NB4 (cell line): ENCODE measurements around the gene KCNC1.

Experiments
- CTCF ChIP-seq: IDR thresholded peaks from one replicate; pipeline ENCODE4 v1.5.1; 2012; ENCODE audit warnings: low read depth, low read length
- MAX ChIP-seq: IDR thresholded peaks from 2 replicates; pipeline ENCODE4 v1.6.1; 2011; ENCODE audit warnings: low read depth, low read length
- MYC ChIP-seq: IDR thresholded peaks from 2 replicates; pipeline ENCODE4 v1.6.1; 2011; ENCODE audit warnings: low read depth, low read length
- POLR2A ChIP-seq: IDR thresholded peaks from 2 replicates; pipeline ENCODE4 v1.6.1; 2011; ENCODE audit warnings: mild to moderate bottlenecking; ENCODE audit not compliant: insufficient read length; ENCODE audit errors: extremely low read depth

DNA sequence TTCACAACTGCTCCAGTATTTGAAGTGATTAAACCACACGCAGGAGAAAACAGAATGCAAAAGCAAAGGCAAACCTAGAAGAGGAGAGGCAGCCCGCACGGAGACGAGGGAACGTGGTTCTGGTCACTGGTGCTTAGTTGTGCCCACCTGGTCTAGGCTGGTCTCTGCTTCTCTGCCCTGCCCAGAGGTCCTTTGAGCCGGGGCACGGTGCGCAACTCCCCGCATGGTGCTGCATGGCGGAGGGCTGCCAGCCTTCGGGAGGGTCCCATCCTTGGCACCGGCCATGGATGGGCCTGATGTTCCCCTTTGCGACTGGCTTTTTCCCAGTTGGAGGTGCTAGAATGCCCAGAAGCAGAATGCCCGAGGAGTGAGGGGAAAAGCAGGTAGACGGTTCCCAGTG is 46.1 kb downstream of the KCNC1 start:
- TF ChIP-seq CTCF: no peak
- TF ChIP-seq MYC: no peak
- TF ChIP-seq POLR2A: no peak
- TF ChIP-seq MAX: no peak
